Hippocampal formation (tissue), 2 donors: ENCODE measurements around the gene MRPL2.
"Not testable (repeated sequence)": the region's sequence is repeated elsewhere in the genome, so short reads cannot be mapped to it uniquely, and the experiment has no call there.

Experiments
- DNase-seq, 2 donors: peaks; one replicate each; lab custom pipeline; 2025; lab: John Stamatoyannopoulos, UW

The MRPL2 gene

DNA sequence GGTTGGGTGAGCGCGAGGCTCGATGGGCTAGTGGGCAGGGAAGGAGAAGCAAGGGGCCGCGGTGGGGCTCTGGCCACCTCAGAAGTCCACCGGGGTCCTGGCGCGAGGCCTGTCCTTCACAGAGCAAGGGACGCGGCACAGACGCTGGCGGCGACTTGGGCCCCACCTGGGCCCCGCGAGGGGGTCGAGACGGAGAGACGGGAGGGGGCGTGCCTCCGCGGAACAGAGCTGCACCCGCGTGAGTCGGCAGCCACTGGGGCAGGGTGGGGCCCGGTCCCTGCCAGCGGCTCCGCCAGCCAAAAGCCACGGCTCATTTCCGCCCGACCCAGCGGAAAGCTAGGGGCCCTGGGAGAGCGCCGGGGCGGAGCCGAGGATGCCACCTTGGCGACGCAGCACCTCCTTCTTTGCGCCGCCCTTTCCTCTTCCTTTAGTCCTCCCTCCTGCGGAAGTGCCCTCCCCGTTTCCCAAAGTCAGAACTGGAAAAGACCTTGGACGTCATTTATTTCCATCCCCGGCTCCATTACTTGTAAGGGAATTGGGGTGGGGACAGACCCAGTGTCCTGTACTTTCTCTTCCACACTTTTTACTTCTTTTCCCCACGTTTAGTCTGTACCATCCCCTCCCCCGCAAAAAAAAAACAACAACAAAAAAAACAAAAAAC lies 5.6 kb downstream of the MRPL2 start, which contains the start of gene CUL7:
TSS of gene CUL7 (minus strand) at position 307 of the 661 bp plus-strand sequence. CDS start 1,063 bp downstream, outside the sequence.
- peak; percentile 58 to 71 for DNase-seq

DNA sequence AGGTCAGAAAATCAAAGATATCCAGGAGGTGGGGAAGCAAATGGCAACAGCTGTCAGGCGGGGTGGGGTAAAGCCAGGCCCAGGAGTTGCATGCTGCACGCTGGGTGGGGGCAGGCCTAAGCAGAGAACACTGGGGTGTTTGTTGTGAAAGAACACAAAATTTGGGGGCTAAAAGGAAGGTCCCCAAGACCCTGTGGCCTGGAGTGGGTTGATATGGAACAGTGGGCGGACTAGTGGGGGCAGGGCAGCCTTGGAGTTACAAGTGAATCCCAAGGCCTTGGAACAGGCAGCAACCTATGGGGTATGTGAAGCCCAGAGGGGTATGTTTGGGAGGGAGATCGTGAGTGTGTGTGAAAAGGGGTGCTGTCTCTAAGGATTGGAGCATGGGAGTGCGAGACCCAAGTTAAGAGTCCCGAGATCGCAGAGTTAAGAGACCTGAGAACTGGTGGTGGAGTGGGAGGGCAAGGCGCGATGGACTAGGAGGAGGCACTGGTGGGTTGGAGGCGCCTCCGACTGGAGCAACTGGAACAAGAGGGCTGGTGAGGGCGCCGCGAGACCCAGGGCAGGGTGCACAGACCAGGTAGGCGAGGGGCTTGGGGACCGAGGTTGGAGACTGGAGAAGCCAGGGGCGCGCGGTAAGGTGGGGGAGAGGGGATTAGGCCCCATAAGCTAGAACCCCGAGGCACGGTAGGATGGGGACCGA lies 6.2 kb downstream of the MRPL2 start:
- no peak for DNase-seq

DNA sequence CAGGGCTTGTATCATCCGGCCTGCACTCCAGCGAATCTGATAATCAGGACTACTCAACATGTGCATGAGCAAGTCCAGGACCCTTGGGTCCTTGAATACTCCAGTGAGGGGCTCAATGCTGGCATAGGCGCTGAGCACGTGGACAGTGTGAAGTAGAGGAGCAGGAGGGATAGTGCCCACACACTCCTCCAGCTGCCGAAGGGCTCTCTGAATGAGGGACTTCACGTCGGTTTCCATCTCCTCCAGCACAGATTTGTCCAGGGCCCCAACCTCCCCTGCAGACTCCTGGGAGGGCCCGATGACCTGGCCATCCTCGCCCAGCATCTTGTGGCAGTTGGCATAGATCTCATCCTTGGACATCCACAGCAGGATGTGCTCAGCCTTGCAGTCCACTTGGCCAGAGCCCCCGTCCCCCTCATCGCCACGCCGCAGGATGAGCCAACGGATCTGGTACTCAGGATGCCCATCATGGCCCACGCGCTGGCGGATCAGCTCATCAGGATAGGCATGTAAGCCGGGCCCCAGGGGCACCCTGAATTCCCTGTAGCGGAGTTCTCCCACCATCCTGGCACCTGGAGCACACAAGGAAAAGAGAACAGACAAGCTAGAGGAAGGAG lies 6.9 kb downstream of the MRPL2 start:
- no peak for DNase-seq

DNA sequence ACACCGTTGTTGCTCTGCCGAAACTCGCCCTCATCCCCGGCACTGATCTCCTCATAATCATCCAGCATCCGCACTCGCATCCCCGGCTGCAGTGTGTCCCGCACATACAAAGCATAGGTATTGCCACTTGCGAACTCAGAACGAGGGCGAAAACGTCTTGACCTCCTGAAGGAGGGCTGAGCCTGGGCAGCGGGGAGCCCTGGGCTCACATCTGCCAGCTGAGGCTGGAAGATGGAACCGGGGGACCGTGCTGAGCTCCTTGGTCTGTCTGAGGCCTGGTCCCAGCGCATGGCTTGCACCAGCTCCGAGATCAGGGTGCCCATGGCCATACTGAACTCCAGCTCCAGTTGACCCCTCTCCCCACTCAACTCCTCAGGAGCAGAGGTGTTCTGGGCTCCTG lies 8.3 kb downstream of the MRPL2 start:
- DNase-seq: no peak

DNA sequence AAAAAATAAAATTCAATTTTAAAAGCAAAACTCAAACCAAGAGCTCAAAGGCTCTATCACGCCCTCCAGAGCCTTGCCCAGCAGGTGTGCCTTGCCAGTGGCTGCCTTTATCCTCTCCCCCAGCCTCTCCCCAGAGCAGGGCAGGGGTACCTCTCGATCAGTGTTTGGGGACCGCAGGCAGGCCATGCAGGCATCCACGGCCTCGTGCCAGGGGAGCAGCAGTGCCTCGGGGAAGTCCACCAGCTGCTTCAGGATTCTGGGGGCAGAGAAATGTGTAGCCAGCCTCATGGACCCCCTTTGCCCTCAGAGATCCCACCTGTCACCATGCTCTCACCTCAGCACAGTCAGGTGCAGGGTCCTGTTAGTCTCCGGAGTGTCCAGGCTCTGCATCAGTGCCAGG lies 11.2 kb downstream of the MRPL2 start:
- no peak for DNase-seq

DNA sequence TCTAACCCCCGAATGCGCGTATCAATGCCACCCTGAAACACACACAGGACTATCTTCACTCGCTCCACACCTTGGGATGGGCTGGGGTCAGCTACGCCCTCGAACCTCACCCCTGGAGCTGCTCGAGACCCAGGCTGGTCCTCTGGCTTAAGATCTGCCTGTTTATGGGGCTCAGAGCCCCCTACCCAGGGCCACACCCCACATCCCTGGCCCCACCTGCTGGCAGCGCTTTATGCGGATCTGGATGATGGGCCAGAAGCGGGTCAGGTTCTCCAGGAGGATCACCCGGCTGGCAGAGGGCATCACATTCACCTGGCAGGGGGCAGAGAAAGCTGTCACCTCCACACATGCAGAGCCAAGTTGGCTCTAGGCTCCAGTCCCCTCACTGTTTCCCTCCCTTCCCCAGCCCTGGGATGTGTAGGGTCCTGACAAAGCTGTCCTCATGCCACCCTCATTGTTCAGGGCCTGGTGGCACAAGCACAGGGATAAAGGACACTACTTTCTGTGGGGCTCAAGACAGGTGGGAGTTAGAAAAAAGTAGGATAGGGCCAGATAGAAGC lies 13.8 kb downstream of the MRPL2 start:
- DNase-seq: no peak

DNA sequence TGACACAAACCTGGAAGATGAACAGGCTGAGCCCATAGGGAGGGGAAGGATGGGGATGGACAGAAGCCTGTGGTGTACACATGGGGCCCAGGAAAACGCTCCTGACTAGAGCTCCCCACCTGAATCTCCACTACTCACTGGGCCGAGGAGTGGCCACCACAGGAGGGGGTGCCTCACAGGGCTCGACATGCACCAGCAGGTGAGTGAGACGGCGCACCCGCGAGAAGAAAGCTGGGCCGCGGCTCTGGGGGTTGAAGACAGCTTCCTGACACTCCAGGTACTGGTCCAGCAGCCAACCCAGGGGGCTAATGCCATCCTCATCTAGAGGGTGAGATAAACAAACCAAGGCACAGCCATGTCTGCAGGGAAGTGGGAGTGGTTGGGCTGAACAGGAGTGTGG lies 15.9 kb downstream of the MRPL2 start:
- DNase-seq: no peak

DNA sequence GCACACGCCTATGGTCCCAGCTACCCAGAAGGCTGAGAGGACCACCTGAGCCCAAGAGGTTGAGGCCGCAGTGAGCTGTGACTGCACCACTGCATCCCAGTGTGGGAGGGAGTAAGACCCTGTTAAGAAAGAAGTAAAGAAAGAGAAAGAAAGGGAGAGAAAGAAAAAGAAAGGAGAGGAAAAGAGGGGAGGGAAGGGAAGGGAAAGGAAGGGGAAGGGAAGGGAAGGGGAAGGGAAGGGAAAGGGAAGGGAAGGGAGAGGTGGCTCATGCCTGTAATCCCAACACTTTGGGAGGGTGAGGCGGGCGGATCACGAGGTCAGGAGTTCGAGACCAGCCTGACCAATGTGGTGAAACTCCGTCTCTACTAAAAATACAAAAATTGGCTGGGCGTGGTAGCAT lies 17.8 kb downstream of the MRPL2 start:
- not testable (repeated sequence) for DNase-seq

DNA sequence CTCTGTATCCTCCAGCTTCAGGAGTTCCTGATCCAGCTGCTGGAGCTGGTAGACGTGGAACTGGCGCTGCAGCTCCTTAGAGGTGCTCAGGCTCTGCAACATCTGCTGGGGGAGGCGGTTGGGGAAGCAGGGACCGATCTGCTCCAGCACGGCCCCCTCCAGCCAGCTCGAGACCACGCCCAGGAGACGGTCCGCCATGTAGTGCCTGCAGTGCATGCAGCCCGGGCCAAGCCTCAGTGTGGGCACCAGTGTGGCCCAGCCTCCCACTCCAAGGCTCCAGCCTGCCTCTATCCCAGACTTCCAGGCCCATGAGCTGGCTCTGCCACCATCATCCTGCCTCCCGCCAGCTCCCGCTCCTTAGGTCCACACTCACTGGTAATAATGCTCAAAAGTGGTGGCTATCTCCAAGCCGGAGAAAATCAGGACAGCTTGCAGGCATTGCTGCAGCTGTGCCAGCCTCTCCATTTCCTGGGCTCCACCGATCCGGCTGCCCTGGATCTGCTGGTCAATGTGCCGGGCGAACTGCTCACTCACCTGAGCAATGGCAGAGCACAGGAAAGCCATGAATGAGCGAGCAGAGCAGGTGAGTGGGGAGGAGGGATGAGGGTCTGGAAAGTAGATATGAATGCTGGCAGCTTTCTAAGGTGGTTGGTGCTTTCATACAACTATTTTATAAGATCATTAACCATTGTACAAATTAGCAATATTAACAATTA lies 18.5 kb downstream of the MRPL2 start:
- DNase-seq: no peak

DNA sequence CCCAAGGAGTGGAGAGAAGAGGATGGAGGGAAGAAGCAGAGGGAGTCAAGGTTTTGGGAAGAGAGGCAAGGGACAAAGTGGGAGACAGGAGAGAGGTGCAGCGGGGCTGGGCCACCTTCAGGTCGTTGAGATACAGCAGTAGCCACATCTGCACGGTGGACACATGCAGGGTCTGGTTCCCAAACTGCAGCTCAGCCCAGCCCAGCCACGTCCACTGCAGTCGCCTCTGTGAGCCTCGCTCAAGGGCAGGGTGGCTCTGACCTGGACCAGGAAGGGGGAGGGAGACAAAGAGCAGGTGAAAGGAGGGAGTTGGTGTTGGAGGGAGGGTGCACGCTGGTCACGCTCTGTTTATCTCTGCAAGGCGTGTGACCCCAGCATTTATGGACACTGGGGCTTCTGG lies 20.5 kb downstream of the MRPL2 start:
- DNase-seq: no peak

DNA sequence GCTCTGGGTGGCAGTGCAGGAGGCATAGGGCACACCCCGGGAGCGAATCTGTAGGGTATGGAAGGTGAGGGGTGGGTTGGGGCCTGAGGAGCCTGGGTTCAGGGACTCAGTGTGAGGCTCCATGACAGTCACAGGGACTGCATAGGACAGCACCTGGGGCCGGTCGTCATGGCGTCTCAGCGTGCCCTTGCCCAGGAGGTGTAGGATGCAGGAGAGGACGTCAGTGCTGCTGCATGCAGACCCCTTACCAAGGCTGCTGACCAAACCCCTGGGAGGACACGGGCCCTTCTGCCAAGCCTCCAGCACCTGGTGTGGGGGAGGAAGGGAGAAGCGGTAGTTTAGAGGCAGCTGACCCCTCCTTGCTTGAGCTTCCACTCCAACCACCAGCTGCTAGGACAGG lies 21.5 kb downstream of the MRPL2 start:
- DNase-seq: no peak

DNA sequence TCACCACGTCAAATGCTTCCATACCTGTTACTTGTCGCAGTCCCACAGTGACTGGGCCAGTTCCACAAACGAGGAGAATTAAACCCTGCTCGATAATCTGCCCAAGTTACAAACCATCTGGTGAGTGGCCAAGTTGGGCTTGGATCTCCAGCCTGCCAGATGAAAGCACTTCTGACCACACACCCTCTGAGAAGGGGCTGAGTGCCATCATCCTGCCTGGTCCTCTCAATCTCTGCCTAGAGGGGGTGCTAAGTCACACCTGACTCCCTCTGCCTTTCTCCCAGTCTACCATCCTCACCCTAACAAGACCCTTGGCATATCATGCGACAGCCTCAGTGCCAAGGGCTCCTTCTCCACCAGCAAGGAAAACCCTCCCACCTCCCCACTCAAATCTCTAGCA lies 22.0 kb downstream of the MRPL2 start:
- no peak for DNase-seq

DNA sequence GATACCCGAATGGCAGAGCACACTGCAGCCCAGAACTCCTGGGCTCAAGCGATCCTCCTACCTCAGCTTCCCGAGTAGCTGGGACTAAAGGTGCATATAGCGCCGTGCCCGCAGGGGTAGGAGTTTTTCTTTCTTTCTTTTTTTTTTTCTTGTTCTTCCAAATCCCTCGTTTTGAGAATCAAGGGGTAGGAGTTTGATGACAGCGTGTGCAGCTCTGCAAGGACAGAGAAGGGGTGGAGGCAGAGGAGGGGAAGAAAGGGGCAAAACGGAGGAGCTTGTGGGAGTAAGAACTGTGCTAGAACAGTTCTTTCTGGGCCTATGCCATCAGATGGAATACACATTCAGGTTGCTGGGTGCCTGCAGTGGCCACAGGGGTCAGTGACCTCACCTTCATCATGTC lies 22.5 kb downstream of the MRPL2 start:
- no peak for DNase-seq

DNA sequence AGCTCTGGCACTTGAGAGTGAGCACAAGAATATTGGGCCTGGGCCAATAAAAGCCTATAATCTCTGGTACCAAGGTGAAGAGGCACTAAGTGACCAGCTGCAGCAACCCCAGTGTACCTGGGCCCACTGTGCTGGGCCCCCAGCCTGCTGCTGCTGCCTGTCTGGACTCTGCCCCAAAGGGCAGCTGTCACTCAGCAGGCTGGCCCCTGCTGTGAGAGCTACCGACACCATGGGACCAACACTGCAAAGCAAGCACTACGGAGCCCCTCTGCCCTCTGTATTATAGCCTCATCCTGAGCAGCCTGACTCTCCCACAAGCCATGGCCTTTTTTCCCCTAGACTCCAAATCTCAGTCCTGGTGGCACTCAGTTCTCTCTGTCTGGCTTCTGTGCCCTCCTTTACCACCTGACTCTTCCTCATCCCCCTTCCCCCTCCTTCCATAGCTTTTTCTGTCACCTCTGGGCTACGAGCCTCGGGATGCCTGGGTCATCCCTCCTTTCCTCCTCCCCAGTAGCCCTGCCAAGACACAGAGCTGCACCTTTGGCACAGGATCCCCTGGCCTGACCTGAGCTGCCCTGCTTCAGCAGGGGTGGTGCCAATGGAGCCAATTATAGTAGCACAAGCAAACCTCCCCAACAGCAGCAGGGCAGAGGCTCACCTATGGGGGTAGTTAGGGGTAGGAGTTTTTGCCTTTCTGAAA lies 23.6 kb downstream of the MRPL2 start:
- no peak for DNase-seq

DNA sequence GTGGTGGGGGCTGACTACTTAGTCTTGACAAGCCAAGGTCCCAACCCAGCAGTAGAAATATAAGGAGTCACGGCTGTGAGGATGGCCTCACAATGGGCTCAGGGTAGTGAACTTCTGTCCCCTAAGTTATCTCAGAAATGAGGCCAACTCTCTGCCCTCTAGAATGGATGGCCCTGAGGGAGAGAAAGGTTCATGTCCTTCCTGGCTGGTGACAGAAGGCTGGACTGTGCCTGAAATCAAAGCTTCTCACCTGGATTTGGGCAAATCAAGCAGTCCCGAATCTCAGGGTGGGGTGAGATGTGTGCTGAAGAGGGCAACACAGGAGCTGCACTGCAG lies 25.1 kb downstream of the MRPL2 start:
- no peak for DNase-seq

DNA sequence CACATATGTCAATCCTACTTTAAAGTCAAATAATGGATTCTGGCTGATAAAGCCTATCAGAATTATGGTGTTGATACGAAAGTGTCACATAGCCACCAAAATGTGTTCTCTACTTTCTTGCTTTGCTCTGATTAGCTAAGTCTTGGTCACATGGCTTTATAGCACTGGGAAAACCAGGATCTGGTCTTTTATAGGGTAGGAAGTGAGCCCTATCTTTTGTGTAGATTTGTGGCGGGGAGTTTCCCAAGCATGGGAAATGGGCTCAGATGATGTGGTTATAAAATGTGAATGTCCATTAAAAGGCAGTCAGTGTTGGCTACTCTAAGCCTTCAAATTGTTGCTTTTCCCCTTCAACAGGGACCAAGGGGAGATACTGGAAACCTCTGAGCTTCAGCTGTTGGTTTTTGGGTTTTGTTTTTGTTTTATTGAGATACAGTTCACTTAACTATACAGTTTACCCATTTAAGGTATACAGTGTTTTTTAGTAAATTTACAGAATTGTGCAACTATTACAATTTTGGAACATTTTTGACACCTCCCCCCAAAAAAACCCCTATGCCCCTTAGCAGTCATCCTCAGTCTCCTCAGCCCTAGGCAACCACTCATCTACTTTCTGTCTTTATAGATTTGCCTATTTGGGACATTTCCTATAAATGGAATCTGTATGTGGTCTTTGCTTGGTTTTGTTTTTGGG lies 25.6 kb downstream of the MRPL2 start:
- no peak for DNase-seq

DNA sequence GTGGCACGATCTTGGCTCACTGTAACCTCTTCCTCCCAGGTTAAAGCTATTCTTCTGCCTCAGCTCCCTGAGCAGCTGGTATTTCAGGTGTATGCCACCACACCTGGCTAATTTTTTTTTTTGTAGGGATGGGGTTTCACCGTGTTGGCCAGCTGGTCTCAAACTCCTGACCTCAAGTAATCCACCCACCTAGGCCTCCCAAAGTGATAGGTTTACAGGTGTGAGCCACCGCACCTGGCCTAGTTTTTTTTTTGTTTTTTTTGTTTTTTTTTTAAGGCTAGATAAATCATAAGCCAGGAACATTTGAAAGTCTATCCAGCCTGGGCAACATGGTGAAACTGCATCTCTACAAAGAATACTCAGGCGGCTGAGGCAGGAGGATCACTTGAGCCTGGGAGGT lies 26.9 kb downstream of the MRPL2 start:
- no peak for DNase-seq

DNA sequence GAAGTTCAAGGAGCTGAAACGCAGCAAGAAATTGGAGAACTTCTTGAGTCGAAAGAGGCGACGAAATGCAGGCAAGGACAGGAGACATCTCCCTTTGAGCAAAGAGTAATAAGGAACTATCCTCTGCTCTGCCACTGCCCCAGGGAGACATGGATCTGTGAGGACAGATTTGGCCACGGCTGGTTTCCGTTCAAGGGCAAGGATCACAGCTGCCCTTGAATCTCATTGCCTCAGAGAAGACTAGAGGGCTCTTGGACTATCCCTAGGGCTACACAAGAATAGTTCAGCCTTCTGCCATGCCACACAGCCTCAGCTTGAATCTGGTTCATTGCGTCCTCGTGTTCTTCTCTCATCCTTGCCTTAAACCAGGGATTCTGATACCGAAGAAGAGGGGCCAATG lies 30.1 kb downstream of the MRPL2 start:
- DNase-seq: no peak

DNA sequence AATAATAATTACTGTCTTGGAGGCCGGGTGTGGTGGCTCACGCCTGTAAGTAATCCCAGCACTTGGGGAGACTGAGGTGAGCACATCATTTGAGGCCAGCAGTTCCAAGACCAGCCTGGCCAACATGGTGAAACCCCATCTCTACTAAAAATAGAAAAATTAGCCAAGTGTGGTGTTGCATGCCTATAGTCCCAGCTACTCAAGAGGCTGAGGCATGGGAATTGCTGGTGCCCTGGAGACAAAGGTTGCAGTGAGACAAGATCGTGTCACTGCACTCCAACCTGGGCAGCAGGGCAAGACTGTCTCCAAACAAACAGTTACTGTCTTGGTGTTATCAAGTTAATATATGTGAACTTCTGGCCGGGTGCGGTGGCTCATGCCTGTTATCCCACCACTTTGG lies 32.9 kb downstream of the MRPL2 start:
- DNase-seq: no peak

DNA sequence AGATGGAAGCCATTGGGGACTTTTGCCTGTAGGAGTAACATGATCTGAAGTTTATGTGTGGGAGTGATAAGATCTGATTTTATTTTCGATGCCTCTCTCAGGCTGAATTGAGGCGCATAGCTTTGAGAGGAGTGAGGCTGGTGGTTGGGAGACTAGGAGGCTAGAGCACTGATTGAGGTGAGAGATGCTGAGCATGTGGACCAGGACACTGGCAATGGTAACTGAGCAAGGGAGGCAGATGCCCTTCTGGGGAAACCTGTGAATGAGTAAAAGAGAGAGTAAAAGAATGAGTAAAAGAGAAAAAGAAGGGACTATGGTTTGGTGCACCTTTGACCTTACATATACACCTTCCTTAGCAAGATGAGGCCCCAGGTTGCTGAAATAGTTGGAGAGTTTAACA lies 34.8 kb downstream of the MRPL2 start:
- no peak for DNase-seq
